ENCODE results near the gene CST2.
"Not testable (repeated sequence)": the region's sequence is repeated elsewhere in the genome, so short reads cannot be mapped to it uniquely, and the experiment has no call there.

Gene CST2

GRCh38 chr20:23810349-23810748 is 16.2 kb downstream of the CST2 start:
- not testable (repeated sequence) for DNase-seq (ENCODE audit: low read depth in 2 of 2)

- no peak for DNase-seq (ENCODE audit: low read depth in 2 of 2)
Measured at GRCh38 chr20:23800865-23801264, 25.7 kb downstream of the CST2 start.

- not testable (repeated sequence) for DNase-seq (ENCODE audit: low read depth in 2 of 2)
Measured at GRCh38 chr20:23799216-23799847, 27.2 kb downstream of the CST2 start.

- no peak for DNase-seq (ENCODE audit: low read depth in 2 of 2)
Measured at GRCh38 chr20:23795526-23795925, 31.0 kb downstream of the CST2 start.

GRCh38 chr20:23794841-23795240 is 31.7 kb downstream of the CST2 start:
- DNase-seq (ENCODE audit: low read depth in 2 of 2): no peak

GRCh38 chr20:23794065-23794464 is 32.5 kb downstream of the CST2 start:
- DNase-seq (ENCODE audit: low read depth in 2 of 2): no peak

- no peak for DNase-seq (ENCODE audit: low read depth in 2 of 2)
Measured at GRCh38 chr20:23783447-23783846, 43.1 kb downstream of the CST2 start.

- no peak for DNase-seq (ENCODE audit: low read depth in 2 of 2)
Measured at GRCh38 chr20:23782366-23782983, 44.1 kb downstream of the CST2 start.

- DNase-seq (ENCODE audit: low read depth in 2 of 2): not testable (repeated sequence)
Measured at GRCh38 chr20:23778676-23779075, 47.9 kb downstream of the CST2 start.

GRCh38 chr20:23777380-23777779 is 49.1 kb downstream of the CST2 start:
- DNase-seq (ENCODE audit: low read depth in 2 of 2): not testable (repeated sequence)

- DNase-seq (ENCODE audit: low read depth in 2 of 2): no peak
Measured at GRCh38 chr20:23776067-23776771, 50.3 kb downstream of the CST2 start.

GRCh38 chr20:23774081-23774480 is 52.4 kb downstream of the CST2 start:
- no peak for DNase-seq (ENCODE audit: low read depth in 2 of 2)

Measured in stimulated activated CD8-positive, alpha-beta memory T cell treated with anti-CD3 and anti-CD28 coated beads, Interleukin-7, amount 100 ng/mL, for 4 hours (primary cell).